OCI-LY7 (cell line): ENCODE measurements around the gene OPTN. TPM values are rescaled to one million over a fixed set of nuclear protein-coding genes. Genes with fewer than 3 reads are reported as not detected.

Experiments
- BruUV-seq: library from RNA; stranded (reverse); fragments of 400-500 nt; replicated peaks from 2 replicates; lab custom pipeline; 2021; lab: Mats Ljungman, UMichigan
- CTCF ChIA-PET: fragments of 300-600 bp; sonication (Branson Sonifier 250); formaldehyde crosslinking; loops from one replicate; lab custom pipeline; 2022; ENCODE audit warnings: antibody characterized with exemption; ENCODE audit not compliant: unreplicated experiment; lab: Charles Lee
- POLR2A ChIA-PET: fragments of 300-600 bp; sonication (Branson Sonifier 250); formaldehyde crosslinking; loops from one replicate; lab custom pipeline; 2022; ENCODE audit warnings: antibody characterized with exemption; lab: Charles Lee
- DNase-seq: peaks from one replicate; pipeline ENCODE4 v3.0.0-alpha.2; 2015; ENCODE audit warnings: low spot score
- H2AFZ ChIP-seq: fragments of 200-600 bp; sonication (generic), shearing (Covaris generic); 2 replicates; pipeline ENCODE4 v1.6.1; 2014; ENCODE audit warnings: mild to moderate bottlenecking, antibody characterized with exemption, low read length, moderate library complexity
- H3K27ac ChIP-seq: fragments of 200-600 bp; sonication (generic); 2 replicates; pipeline ENCODE4 v1.5.1; 2014; ENCODE audit warnings: mixed run types, low read depth, mild to moderate bottlenecking, moderate library complexity, low read length, inconsistent platforms; ENCODE audit not compliant: poor library complexity, severe bottlenecking
- H3K36me3 ChIP-seq: fragments of 200-600 bp; sonication (generic); 2 replicates; pipeline ENCODE4 v1.6.1; 2014; ENCODE audit warnings: mild to moderate bottlenecking, antibody characterized with exemption, low read length, moderate library complexity, mixed read lengths; ENCODE audit not compliant: insufficient read depth
- H3K4me1 ChIP-seq: fragments of 200-600 bp; sonication (generic); 2 replicates; pipeline ENCODE4 v1.5.1; 2014; ENCODE audit warnings: mild to moderate bottlenecking, low read length; ENCODE audit not compliant: insufficient read depth, poor library complexity, severe bottlenecking
- H3K4me2 ChIP-seq: fragments of 200-600 bp; sonication (generic); 2 replicates; pipeline ENCODE4 v1.6.1; 2014; ENCODE audit warnings: mild to moderate bottlenecking, low read length
- H3K4me3 ChIP-seq: fragments of 200-600 bp; sonication (generic); 2 replicates; pipeline ENCODE4 v1.5.1; 2014; ENCODE audit warnings: mild to moderate bottlenecking, low read depth, low read length; ENCODE audit not compliant: poor library complexity, severe bottlenecking
- H3K79me2 ChIP-seq: fragments of 200-600 bp; sonication (generic); 2 replicates; pipeline ENCODE4 v1.6.1; 2016; ENCODE audit warnings: low read depth, mild to moderate bottlenecking, low read length, moderate library complexity, mixed read lengths; ENCODE audit not compliant: insufficient read depth
- H3K9me2 ChIP-seq: fragments of 200-600 bp; sonication (generic); 2 replicates; pipeline ENCODE4 v1.6.1; 2016; ENCODE audit warnings: mild to moderate bottlenecking, low read length, mixed read lengths; ENCODE audit not compliant: insufficient read depth
- H3K9me3 ChIP-seq: fragments of 200-600 bp; sonication (generic); 2 replicates; pipeline ENCODE4 v1.6.1; 2014; ENCODE audit warnings: mild to moderate bottlenecking, mixed run types, low read length, mixed read lengths
- H4K20me1 ChIP-seq: fragments of 200-600 bp; sonication (generic); 2 replicates; pipeline ENCODE4 v1.6.1; 2014; ENCODE audit warnings: mild to moderate bottlenecking, antibody characterized with exemption, low read length, moderate library complexity, mixed read lengths; ENCODE audit not compliant: insufficient read depth
- EZH2phosphoT487 ChIP-seq: fragments of 200-600 bp; sonication (generic); IDR thresholded peaks from 2 replicates; pipeline ENCODE4 v1.6.1; 2018; ENCODE audit warnings: low read depth, borderline replicate concordance, mild to moderate bottlenecking, mixed run types, antibody characterized with exemption, low read length, moderate library complexity, mixed read lengths
- intact Hi-C: fragments of 100-400 bp; cut with micrococcal nuclease; formaldehyde crosslinking; loops from one replicate; pipeline ENCODE4 v1.10.0; 2022; ENCODE audit not compliant: unreplicated experiment
- total RNA-seq, 2 experiments: library from RNA; depleted of rRNA in 1 of 2; stranded (reverse); fragments of >200 nt in 1 of 2; shearing (Covaris generic) in 1 of 2; gene quantifications; 2 replicates each; pipeline ENCODE4 v1.2.3, GENCODE V29; 2014 to 2022
- TF ChIP-seq, protein P1 (sequence below): fragments of 200-600 bp; sonication (generic); conservative IDR thresholded peaks from 2 replicates; pipeline ENCODE4 v1.5.1; 2014; ENCODE audit warnings: mild to moderate bottlenecking, antibody characterized with exemption, low read length, moderate library complexity, mixed read lengths

Gene OPTN
- total RNA-seq, 2 experiments from 2014 or later: 0.60 to 3.6 TPM

DNA sequence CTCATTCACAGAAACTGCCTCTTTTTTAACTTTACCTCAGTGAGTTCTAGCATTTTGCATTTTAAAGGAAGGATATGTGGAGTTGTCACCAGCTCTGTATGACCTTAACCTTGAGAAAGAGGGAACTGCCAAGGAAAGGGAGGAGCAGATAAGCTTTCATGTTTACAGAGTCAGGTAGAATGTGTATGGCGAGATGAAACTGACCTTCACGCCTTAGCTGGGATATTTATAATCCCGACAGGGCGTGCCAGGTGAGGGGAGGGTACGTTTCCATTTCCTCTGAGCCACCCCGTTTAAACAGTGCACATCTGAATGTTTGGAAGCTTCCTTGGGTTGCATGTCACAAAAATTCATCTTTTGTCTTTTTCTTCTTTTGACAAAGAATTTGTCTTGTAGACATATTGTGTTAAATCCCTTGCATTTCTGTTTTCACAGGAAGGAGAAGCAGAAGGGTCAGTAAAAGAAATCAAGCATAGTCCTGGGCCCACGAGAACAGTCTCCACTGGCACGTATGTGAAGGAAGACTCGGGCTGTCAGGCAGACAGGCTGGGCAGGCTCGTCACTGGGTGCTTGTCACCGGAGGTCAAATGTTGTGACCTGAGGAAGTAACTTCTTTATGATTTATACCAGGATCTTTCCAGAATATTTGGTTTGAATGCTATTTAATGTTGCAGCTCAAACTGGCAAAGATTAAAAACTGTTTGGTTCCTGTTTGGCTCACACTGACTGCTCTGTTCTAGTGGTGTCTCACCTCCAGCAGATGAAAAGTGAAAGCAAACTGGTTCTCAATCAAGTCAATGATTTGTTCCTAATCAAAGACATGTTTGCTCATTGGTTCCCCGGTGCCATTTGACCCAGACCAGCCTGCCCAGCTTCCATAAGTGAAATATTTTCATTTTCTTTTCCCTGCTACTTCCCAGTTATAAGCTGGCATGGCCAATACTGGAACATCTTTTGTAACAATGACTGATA is 16.2 kb downstream of the OPTN start:
- intact Hi-C loops: no loop called here
- H3K4me1 ChIP-seq: peaks cover 10% of the 10 kb centered on the region
- no peaks in the 10 kb centered on the region for H3K9me2 ChIP-seq
- no peaks in the 10 kb centered on the region for H3K9me3 ChIP-seq
- H3K4me3 ChIP-seq: no peak overlapping the region
- BruUV-seq: no TSS peak
- no peak for DNase-seq
- TF ChIP-seq EZH2phosphoT487: no peak
- TF ChIP-seq, protein P1, sequence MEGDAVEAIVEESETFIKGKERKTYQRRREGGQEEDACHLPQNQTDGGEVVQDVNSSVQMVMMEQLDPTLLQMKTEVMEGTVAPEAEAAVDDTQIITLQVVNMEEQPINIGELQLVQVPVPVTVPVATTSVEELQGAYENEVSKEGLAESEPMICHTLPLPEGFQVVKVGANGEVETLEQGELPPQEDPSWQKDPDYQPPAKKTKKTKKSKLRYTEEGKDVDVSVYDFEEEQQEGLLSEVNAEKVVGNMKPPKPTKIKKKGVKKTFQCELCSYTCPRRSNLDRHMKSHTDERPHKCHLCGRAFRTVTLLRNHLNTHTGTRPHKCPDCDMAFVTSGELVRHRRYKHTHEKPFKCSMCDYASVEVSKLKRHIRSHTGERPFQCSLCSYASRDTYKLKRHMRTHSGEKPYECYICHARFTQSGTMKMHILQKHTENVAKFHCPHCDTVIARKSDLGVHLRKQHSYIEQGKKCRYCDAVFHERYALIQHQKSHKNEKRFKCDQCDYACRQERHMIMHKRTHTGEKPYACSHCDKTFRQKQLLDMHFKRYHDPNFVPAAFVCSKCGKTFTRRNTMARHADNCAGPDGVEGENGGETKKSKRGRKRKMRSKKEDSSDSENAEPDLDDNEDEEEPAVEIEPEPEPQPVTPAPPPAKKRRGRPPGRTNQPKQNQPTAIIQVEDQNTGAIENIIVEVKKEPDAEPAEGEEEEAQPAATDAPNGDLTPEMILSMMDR: no peak
- no peak overlapping the region for H3K4me2 ChIP-seq
- H2AFZ ChIP-seq: no peak overlapping the region
- no peaks in the 10 kb centered on the region for H4K20me1 ChIP-seq
- ChIA-PET POLR2A (interaction anchor here (0.7 kb wide), 1 partner anchor 21 kb away, joined by 3 read pairs; no protein-coding TSS in a partner anchor), CTCF (no interaction called here)
- no peak overlapping the region for H3K27ac ChIP-seq
- H3K36me3 ChIP-seq: no peaks in the 10 kb centered on the region
- no peaks in the 10 kb centered on the region for H3K79me2 ChIP-seq

DNA sequence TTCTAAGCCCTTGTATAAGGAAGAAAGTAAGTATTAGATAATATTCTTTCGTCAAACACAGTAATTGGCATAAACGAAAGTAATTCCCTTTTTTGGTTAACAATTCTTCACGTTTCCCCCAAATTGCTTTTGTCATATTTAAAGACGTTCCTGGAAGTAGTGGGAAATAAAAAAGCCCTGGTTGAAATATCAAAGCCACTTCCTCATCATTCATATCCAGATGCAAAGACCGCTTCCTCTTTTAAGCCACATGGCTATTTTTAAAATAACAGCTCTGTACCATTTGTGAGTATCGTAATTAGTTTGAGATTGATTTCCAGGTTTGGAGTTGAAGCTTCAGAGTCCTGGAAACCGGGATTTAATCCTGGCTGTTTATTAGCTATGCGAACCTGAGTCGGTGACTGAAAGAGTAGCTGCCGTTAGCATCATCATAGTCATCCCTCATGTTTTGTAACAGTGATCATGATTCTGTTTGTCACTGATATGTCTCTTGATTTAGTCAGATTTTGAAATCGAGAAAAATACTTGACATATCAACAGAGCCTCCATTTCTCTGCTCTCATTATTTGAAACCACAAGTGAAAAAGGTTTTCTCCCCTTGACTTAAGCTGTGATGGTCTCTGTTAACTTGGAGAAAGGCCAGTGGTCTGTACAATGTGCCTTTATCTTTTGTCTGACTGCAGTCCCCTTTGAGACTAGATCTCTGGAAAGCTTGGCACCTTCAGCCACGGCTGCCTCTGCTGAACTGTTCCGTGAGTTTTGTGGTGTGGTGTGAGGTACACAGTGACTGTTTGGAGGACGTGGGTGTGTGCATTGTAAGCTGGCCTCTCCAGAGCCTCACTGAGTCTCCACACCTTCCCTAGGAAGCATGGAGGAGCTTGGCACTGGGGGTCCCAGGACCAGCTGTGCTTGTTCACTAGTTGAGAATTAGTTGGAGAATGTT is 18.1 kb downstream of the OPTN start:
- Histone ChIP-seq H3K36me3 (no peaks in the 10 kb centered on the region), H3K4me3 (no peak overlapping the region), H3K9me3 (no peaks in the 10 kb centered on the region), H2AFZ (no peak overlapping the region), H3K27ac (no peak overlapping the region), H3K4me2 (no peak overlapping the region), H3K79me2 (no peaks in the 10 kb centered on the region), H3K9me2 (no peaks in the 10 kb centered on the region), H4K20me1 (no peaks in the 10 kb centered on the region), H3K4me1 (peaks cover 10% of the 10 kb centered on the region)
- no peak for TF ChIP-seq EZH2phosphoT487
- TF ChIP-seq, protein P1: no peak
- intact Hi-C loops: no loop called here
- CTCF ChIA-PET: no interaction called here
- POLR2A ChIA-PET: interaction anchor here (0.6 kb wide), 1 partner anchor 11 kb away, joined by 3 read pairs; no protein-coding TSS in a partner anchor
- BruUV-seq: no TSS peak
- DNase-seq: peak; percentile 18
